ENCODE measurements around the gene GRM5.

DNA sequence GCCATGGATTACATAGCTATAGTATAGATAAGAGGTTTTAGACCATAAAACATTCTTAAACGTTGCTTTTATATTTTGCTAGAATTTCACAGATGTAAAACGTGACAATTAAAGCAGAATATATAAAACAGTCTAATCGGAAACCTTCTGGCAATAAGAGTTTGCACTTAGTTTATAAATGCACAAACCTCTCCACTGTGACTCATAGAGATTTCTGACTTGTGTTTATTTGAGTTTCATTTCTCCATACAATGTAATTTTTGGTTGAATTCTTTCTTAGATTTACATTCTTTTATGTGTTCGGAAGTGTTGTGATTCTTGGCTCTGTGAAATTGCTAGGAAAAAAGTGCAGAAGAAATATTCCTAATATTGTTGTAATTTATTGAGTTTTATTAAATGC lies 439.6 kb downstream of the GRM5 start:
- TF ChIP-seq SIN3A (IDR thresholded peaks at IDR 0.05; ENCODE audit: borderline replicate concordance, insufficient read depth, low read depth, low read length): no peak
- TF ChIP-seq POLR2AphosphoS5 (IDR thresholded peaks at IDR 0.05; ENCODE audit: low read depth, low read length): no peak

All from Panc1 (cell line).